ENCODE data around the gene AGAP1. TPM values are rescaled to one million over a fixed set of nuclear protein-coding genes. Genes with fewer than 3 reads are reported as not detected.
A peak's percentile ranks its signal among the peaks of the same experiment; 100 is the strongest.

AGAP1 gene
- total RNA-seq, 6 experiments from 2014 or later, result 8.1 to 11.2 (median 9.8) TPM

DNA sequence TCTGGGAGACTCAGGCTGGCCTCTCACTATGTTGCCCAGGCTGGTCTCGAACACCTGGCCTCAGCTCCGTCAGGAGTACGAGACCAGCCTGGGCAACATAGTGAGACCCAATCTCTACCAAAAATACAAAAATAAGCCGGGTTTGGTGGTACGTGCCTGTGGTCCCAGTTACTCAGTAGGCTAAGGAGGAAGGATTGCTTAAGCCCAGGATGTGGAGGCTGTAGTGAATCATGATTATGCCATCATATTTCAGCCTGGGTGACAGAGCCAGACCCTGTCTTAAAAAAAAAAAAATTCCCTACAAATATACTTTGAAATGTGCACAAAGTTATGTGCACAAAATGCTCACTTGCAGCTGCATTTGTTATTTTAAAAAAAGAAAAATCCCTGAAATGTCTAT, 26.3 kb upstream of the AGAP1 start:
- no peak overlapping the region for H3K4me3 ChIP-seq
- no peaks in the 10 kb centered on the region for H3K27me3 ChIP-seq
- no peak overlapping the region for H3K27ac ChIP-seq
- no peaks in the 10 kb centered on the region for H3K36me3 ChIP-seq
- ATAC-seq (peak in 1 of 4 donors; percentile 38), DNase-seq (no peak)
- intact Hi-C loops (cut with DNase I), result no loop called here
- TF ChIP-seq POLR2A (IDR thresholded peaks at IDR 0.05), result no peak
- TF ChIP-seq, protein P1, sequence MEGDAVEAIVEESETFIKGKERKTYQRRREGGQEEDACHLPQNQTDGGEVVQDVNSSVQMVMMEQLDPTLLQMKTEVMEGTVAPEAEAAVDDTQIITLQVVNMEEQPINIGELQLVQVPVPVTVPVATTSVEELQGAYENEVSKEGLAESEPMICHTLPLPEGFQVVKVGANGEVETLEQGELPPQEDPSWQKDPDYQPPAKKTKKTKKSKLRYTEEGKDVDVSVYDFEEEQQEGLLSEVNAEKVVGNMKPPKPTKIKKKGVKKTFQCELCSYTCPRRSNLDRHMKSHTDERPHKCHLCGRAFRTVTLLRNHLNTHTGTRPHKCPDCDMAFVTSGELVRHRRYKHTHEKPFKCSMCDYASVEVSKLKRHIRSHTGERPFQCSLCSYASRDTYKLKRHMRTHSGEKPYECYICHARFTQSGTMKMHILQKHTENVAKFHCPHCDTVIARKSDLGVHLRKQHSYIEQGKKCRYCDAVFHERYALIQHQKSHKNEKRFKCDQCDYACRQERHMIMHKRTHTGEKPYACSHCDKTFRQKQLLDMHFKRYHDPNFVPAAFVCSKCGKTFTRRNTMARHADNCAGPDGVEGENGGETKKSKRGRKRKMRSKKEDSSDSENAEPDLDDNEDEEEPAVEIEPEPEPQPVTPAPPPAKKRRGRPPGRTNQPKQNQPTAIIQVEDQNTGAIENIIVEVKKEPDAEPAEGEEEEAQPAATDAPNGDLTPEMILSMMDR (IDR thresholded peaks at IDR 0.05), result no peak
- H3K9me3 ChIP-seq, result no peaks in the 10 kb centered on the region
- H3K4me1 ChIP-seq, result no peaks in the 10 kb centered on the region
- 89% methylated on average over 5 of the region's 5 CpGs for WGBS (ENCODE audit: insufficient coverage, low coverage, low lambda C conversion rate, missing lambda C conversion rate)

DNA sequence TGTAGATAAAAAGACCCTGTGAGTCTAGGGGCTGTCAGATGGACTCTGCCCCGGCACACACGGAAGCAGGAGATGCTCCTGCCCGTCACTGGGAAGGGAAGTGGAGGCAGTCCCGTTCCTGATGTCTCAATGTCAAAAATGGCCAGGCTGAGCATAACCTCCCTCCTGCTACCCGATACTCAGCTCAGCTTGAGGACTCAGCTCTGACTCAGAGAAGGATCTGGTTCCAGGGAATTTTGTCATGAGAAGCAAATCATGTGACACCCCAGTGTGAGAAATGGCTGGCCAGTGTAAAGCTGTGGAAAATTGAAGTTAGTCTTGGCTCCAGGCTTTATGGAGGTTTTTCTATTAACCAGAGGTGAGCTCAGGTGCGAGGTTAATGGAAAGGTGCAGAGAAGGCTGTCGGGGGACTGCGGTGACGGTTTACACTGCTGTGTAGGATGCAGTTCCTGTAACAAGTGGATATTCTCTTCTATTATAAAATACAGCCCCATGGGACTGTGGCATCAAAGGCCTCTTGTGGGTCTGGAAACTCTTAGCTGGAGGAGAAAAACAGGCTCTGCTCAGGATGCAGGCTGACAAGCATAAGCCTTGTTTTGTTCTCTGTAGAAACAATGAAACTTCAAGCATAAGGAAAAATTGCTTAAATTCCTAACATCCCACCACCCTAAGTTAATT, 24.7 kb upstream of the AGAP1 start:
- DNase-seq, result no peak
- no peak overlapping the region for H3K27ac ChIP-seq

DNA sequence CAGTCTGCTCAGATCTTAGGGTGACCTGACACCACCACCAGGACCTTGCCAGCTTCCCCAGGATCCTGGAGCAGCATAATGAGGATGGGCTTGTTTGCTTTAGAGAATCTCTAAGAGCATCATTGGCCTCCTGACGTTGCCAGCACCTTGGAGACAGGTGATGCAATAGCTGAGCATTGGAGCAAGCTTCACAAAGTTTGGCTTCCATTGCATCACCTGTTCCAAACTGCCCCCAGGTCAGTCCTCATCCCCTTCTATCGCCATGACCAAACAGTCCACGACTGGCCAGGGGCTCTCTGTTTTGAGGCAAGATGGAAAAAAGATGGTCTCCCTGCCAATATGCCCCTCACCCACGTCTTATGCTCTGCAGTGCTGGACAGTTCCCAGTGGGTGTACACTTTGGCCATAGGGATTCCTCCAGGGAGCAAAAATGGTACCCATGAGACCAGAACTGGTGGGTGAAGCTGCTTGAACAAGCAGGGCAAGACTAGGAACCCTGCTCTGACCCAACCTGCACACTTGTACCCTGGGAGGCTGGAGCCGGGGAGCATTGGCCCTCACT, 22.6 kb upstream of the AGAP1 start:
- Histone ChIP-seq H3K27ac (no peak overlapping the region), H3K4me3 (no peak overlapping the region), H3K36me3 (no peaks in the 10 kb centered on the region), H3K9me3 (peaks cover 0 to 8% (median 0%) of the 10 kb centered on the region in 4 donors), H3K4me1 (no peaks in the 10 kb centered on the region), H3K27me3 (no peaks in the 10 kb centered on the region)
- no peak for TF ChIP-seq POLR2A (IDR thresholded peaks at IDR 0.05)
- TF ChIP-seq, protein P1 (IDR thresholded peaks at IDR 0.05), result no peak
- no peak for ATAC-seq
- intact Hi-C loops (cut with DNase I), result no loop called here
- 40% methylated on average over 3 of the region's 5 CpGs for WGBS (ENCODE audit: insufficient coverage, low coverage, low lambda C conversion rate, missing lambda C conversion rate)
- DNase-seq, result no peak

More for the DNA sequence above, 24.7 kb upstream of the AGAP1 start:
- Histone ChIP-seq H3K4me3 (no peak overlapping the region), H3K36me3 (no peaks in the 10 kb centered on the region), H3K9me3 (no peaks in the 10 kb centered on the region), H3K27me3 (no peaks in the 10 kb centered on the region), H3K4me1 (no peaks in the 10 kb centered on the region)
- TF ChIP-seq POLR2A (IDR thresholded peaks at IDR 0.05), result no peak
- TF ChIP-seq, protein P1 (IDR thresholded peaks at IDR 0.05), result no peak
- ATAC-seq, result peak in 2 of 4 donors; percentile 16 to 77
- intact Hi-C loops (cut with DNase I), result no loop called here
- 45% methylated on average over 9 of the region's 9 CpGs for WGBS (ENCODE audit: insufficient coverage, low coverage, low lambda C conversion rate, missing lambda C conversion rate)

DNA sequence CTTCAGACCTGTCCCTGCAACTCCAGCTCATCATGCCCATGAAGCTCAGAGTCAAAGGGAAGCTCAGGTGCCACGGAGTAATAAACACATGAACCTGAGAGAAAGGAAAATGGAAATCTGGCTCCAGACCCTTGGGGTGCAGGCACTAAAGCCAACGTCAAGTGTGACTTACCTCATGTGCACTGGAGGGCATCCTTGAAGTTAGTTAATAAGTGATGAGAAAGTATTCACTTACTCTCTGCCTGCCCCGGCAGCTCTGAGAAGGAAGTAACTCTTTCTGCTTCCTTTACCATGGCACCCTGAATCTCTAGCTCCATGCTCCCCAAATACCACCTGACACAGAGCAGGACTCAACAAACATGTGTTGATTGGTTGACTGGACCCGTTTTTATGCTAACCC, 21.4 kb upstream of the AGAP1 start:
- DNase-seq, result no peak
- Histone ChIP-seq H3K4me3 (no peak overlapping the region), H3K4me1 (no peaks in the 10 kb centered on the region), H3K27me3 (no peaks in the 10 kb centered on the region), H3K27ac (no peak overlapping the region), H3K9me3 (peaks cover 0 to 8% (median 0%) of the 10 kb centered on the region in 4 donors), H3K36me3 (no peaks in the 10 kb centered on the region)
- intact Hi-C loops (cut with DNase I), result no loop called here
- TF ChIP-seq POLR2A (IDR thresholded peaks at IDR 0.05), result no peak
- TF ChIP-seq, protein P1 (IDR thresholded peaks at IDR 0.05), result no peak
- ATAC-seq, result no peak
- WGBS (ENCODE audit: insufficient coverage, low coverage, low lambda C conversion rate, missing lambda C conversion rate), result 35% methylated on average over 4 of the region's 4 CpGs

Data from right lobe of liver (tissue), 6 donors.